Activated CD4-positive, alpha-beta memory T cell treated with anti-CD3 and anti-CD28 coated beads, Interleukin-2, amount 10 ng/mL, durations not matched to agents 7 days and 5 days (primary cell): Measurements from ENCODE around the gene KCNMA1. TPM values are rescaled to one million over a fixed set of nuclear protein-coding genes. Genes with fewer than 3 reads are reported as not detected.

ENCODE experiments used
- CTCF ChIA-PET: fragments of 350-600 bp; sonication (Branson Sonifier 250); formaldehyde crosslinking; loops from one replicate; lab custom pipeline; 2021; ENCODE audit warnings: antibody characterized with exemption, inconsistent platforms; lab: Charles Lee
- POLR2A ChIA-PET: fragments of 350-600 bp; sonication (Branson Sonifier 250); formaldehyde crosslinking; loops from one replicate; lab custom pipeline; 2021; ENCODE audit warnings: antibody characterized with exemption; lab: Charles Lee
- DNase-seq: peaks from one replicate; pipeline ENCODE4 v3.0.0-alpha.2; 2020
- H3K27ac Mint-ChIP-seq: one replicate; pipeline ENCODE4 v1.8.0; 2021; ENCODE audit warnings: mild to moderate bottlenecking, mixed read lengths
- H3K27me3 Mint-ChIP-seq: one replicate; pipeline ENCODE4 v1.8.0; 2021; ENCODE audit warnings: mixed read lengths
- H3K36me3 Mint-ChIP-seq: one replicate; pipeline ENCODE4 v1.8.0; 2021; ENCODE audit warnings: low read depth, mixed read lengths
- H3K4me1 Mint-ChIP-seq: one replicate; pipeline ENCODE4 v1.8.0; 2021; ENCODE audit warnings: mixed read lengths
- H3K4me3 Mint-ChIP-seq: one replicate; pipeline ENCODE4 v1.8.0; 2021; ENCODE audit warnings: mild to moderate bottlenecking, mixed read lengths
- H3K9me3 Mint-ChIP-seq: one replicate; pipeline ENCODE4 v1.8.0; 2021; ENCODE audit warnings: mixed read lengths
- total RNA-seq, 2 experiments: library from RNA; stranded (reverse); gene quantifications; one replicate each; pipeline ENCODE4 v1.2.3, GENCODE V29; 2021

KCNMA1 gene
- total RNA-seq, 2 experiments from 2014 or later: 0.25 to 0.38 TPM

- no peaks in the 10 kb centered on the region for H3K4me1 Mint-ChIP-seq
- no peaks in the 10 kb centered on the region for H3K36me3 Mint-ChIP-seq
These were observed 567.3 kb downstream of the KCNMA1 start for GRCh38 chr10:77070346-77070745.

GRCh38 chr10:77068969-77069368 is 568.6 kb downstream of the KCNMA1 start:
- Mint-ChIP-seq H3K36me3 (no peaks in the 10 kb centered on the region), H3K27me3 (no peaks in the 10 kb centered on the region), H3K4me3 (no peak overlapping the region), H3K4me1 (no peaks in the 10 kb centered on the region), H3K27ac (no peak overlapping the region), H3K9me3 (no peaks in the 10 kb centered on the region)
- POLR2A ChIA-PET: no interaction called here
- CTCF ChIA-PET: no interaction called here
- DNase-seq: no peak

More at GRCh38 chr10:77070346-77070745, 567.3 kb downstream of the KCNMA1 start:
- POLR2A ChIA-PET: no interaction called here
- H3K9me3 Mint-ChIP-seq: no peaks in the 10 kb centered on the region
- DNase-seq: no peak
- H3K4me3 Mint-ChIP-seq: no peak overlapping the region
- no peaks in the 10 kb centered on the region for H3K27me3 Mint-ChIP-seq
- no peak overlapping the region for H3K27ac Mint-ChIP-seq
- CTCF ChIA-PET: no interaction called here

GRCh38 chr10:77068272-77068671 is 569.3 kb downstream of the KCNMA1 start:
- Mint-ChIP-seq H3K9me3 (no peaks in the 10 kb centered on the region), H3K36me3 (no peaks in the 10 kb centered on the region), H3K27ac (no peak overlapping the region), H3K4me1 (no peaks in the 10 kb centered on the region), H3K27me3 (no peaks in the 10 kb centered on the region), H3K4me3 (no peak overlapping the region)
- ChIA-PET CTCF (no interaction called here), POLR2A (no interaction called here)
- DNase-seq: no peak

DNA sequence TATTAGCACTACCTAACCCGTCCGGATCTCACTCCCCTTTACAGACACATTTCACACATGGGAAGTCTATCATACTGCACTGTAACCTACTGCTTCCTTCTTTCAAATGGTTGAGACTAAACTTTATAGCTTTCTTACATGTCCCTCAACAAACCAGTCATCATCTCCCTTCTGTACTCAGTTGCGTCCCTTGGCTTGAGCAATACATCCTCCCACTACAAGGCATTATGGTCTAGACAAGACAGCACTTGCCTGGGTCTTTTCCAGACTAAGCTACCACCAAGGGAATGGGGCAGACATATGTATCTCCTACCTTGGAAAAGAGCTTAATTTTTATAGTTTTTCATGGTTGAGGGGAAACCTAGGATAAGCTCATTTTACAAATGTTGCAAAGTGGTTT is 575.2 kb downstream of the KCNMA1 start:
- Mint-ChIP-seq H3K4me3 (no peak overlapping the region), H3K27me3 (no peaks in the 10 kb centered on the region), H3K27ac (no peak overlapping the region), H3K4me1 (no peaks in the 10 kb centered on the region), H3K36me3 (no peaks in the 10 kb centered on the region), H3K9me3 (no peaks in the 10 kb centered on the region)
- DNase-seq: no peak
- ChIA-PET POLR2A (no interaction called here), CTCF (no interaction called here)

GRCh38 chr10:77060913-77061312 is 576.7 kb downstream of the KCNMA1 start:
- Mint-ChIP-seq H3K4me1 (no peaks in the 10 kb centered on the region), H3K27ac (no peak overlapping the region), H3K4me3 (no peak overlapping the region), H3K9me3 (no peaks in the 10 kb centered on the region), H3K27me3 (no peaks in the 10 kb centered on the region), H3K36me3 (no peaks in the 10 kb centered on the region)
- DNase-seq: no peak
- ChIA-PET CTCF (no interaction called here), POLR2A (no interaction called here)

- DNase-seq: no peak
- POLR2A ChIA-PET: no interaction called here
- CTCF ChIA-PET: no interaction called here
- no peaks in the 10 kb centered on the region for H3K4me1 Mint-ChIP-seq
- no peaks in the 10 kb centered on the region for H3K9me3 Mint-ChIP-seq
- H3K27me3 Mint-ChIP-seq: no peaks in the 10 kb centered on the region
- no peak overlapping the region for H3K4me3 Mint-ChIP-seq
- H3K36me3 Mint-ChIP-seq: no peaks in the 10 kb centered on the region
- H3K27ac Mint-ChIP-seq: no peak overlapping the region
These were observed 581.0 kb downstream of the KCNMA1 start for GRCh38 chr10:77056650-77057049.

DNA sequence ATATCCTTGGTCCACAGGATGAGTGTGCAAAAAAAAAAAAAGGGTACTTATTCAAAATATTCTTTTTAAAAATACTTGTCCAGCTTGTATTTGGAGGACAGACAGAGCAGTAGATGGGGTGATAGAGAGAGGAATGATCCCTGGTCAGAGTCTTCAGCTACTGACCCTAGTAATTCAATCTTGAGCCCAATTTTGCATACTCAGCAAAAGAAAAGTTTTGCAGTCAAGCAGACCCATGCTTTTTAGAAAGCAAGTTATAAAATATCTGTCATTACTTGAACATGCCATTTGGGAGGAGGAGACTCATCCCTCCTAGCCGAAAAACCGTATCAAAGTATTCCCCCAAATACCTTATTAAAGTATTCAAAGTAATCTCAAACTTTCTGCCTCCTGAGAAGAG is 585.0 kb downstream of the KCNMA1 start:
- Mint-ChIP-seq H3K27ac (no peak overlapping the region), H3K36me3 (no peaks in the 10 kb centered on the region), H3K9me3 (no peaks in the 10 kb centered on the region), H3K4me1 (no peaks in the 10 kb centered on the region), H3K27me3 (no peaks in the 10 kb centered on the region), H3K4me3 (no peak overlapping the region)
- DNase-seq: no peak
- ChIA-PET CTCF (no interaction called here), POLR2A (no interaction called here)

- H3K9me3 Mint-ChIP-seq: no peaks in the 10 kb centered on the region
- ChIA-PET POLR2A (no interaction called here), CTCF (no interaction called here)
- H3K27ac Mint-ChIP-seq: no peak overlapping the region
- no peak overlapping the region for H3K4me3 Mint-ChIP-seq
- H3K4me1 Mint-ChIP-seq: no peaks in the 10 kb centered on the region
- no peak for DNase-seq
- no peaks in the 10 kb centered on the region for H3K27me3 Mint-ChIP-seq
- H3K36me3 Mint-ChIP-seq: no peaks in the 10 kb centered on the region
These were observed 585.8 kb downstream of the KCNMA1 start for GRCh38 chr10:77051837-77052236.

DNA sequence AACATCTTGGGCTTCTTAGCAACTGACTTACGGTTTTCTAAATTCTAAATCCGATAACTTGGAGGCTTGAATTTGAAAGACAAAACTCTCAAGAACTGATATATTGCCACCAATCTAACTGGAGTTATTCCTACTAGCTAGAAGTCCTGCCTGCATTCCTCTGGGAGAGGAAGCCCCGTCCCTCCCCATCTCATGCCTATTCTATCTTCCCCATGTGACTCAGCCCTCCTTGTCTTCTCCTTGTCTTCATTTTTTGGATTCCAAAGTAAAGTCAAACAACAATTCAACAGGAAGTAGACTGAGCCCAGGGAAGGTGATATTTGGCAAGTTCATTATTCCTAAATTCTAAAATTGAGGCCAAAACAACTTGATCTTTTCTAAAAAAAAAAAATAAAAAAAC is 587.7 kb downstream of the KCNMA1 start:
- CTCF ChIA-PET: interaction anchor here (0.7 kb wide), 1 partner anchor 15 kb away, joined by 3 read pairs; no protein-coding TSS in a partner anchor
- Mint-ChIP-seq H3K9me3 (no peaks in the 10 kb centered on the region), H3K27me3 (no peaks in the 10 kb centered on the region), H3K4me3 (no peak overlapping the region), H3K4me1 (no peaks in the 10 kb centered on the region), H3K27ac (no peak overlapping the region), H3K36me3 (no peaks in the 10 kb centered on the region)
- POLR2A ChIA-PET: no interaction called here
- no peak for DNase-seq

DNA sequence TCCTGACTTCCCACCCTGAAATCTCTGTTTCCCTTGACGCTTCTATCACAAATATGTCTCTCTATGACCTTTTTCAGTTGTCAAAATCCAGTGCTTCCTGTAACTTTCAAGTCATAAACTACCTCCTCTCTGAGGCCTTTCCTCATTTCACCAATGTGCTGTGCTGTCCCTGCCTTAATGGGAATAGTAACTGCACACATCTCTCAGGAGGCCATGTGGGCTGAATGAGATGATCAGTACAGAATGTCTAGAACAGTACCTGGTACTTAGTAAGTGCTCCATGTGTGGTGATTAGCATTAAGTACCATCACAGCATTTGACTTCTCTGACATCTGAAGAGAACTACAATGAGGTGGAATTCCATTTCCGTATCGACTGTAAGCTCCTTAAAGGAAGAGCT is 588.5 kb downstream of the KCNMA1 start:
- H3K4me3 Mint-ChIP-seq: no peak overlapping the region
- ChIA-PET CTCF (no interaction called here), POLR2A (no interaction called here)

DNA sequence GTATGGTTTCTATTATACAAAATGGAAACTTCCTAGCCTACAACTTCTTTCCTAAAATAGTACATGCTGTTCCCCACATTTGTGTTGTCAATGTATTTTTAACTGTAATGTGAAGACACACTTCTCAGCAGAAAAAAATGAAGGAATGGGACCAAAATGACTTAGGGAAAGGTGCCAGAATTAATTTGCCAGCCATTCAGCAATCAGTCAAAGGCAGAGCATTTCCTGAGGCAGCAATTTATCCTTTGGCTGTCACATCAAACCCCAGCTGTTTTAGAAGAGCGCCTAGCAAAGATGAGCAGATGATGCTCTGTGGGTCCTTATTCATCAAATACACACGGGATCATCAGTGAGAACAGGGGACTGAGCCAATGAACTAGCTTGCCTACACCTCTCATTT is 592.5 kb downstream of the KCNMA1 start:
- ChIA-PET CTCF (no interaction called here), POLR2A (no interaction called here)
- no peaks in the 10 kb centered on the region for H3K9me3 Mint-ChIP-seq
- peaks cover 6% of the 10 kb centered on the region for H3K4me1 Mint-ChIP-seq
- no peaks in the 10 kb centered on the region for H3K36me3 Mint-ChIP-seq
- H3K27ac Mint-ChIP-seq: no peak overlapping the region
- no peak overlapping the region for H3K4me3 Mint-ChIP-seq
- DNase-seq: no peak
- H3K27me3 Mint-ChIP-seq: no peaks in the 10 kb centered on the region

More for the DNA sequence above, 588.5 kb downstream of the KCNMA1 start:
- Mint-ChIP-seq H3K27me3 (no peaks in the 10 kb centered on the region), H3K27ac (no peak overlapping the region), H3K36me3 (no peaks in the 10 kb centered on the region), H3K9me3 (no peaks in the 10 kb centered on the region), H3K4me1 (no peaks in the 10 kb centered on the region)
- DNase-seq: no peak

GRCh38 chr10:77043420-77043763 is 594.2 kb downstream of the KCNMA1 start:
- no peaks in the 10 kb centered on the region for H3K9me3 Mint-ChIP-seq
- H3K36me3 Mint-ChIP-seq: no peaks in the 10 kb centered on the region
- POLR2A ChIA-PET: no interaction called here
- peaks cover 6% of the 10 kb centered on the region for H3K4me1 Mint-ChIP-seq
- no peak for DNase-seq
- H3K27ac Mint-ChIP-seq: no peak overlapping the region
- H3K4me3 Mint-ChIP-seq: no peak overlapping the region
- no peaks in the 10 kb centered on the region for H3K27me3 Mint-ChIP-seq
- CTCF ChIA-PET: no interaction called here

DNA sequence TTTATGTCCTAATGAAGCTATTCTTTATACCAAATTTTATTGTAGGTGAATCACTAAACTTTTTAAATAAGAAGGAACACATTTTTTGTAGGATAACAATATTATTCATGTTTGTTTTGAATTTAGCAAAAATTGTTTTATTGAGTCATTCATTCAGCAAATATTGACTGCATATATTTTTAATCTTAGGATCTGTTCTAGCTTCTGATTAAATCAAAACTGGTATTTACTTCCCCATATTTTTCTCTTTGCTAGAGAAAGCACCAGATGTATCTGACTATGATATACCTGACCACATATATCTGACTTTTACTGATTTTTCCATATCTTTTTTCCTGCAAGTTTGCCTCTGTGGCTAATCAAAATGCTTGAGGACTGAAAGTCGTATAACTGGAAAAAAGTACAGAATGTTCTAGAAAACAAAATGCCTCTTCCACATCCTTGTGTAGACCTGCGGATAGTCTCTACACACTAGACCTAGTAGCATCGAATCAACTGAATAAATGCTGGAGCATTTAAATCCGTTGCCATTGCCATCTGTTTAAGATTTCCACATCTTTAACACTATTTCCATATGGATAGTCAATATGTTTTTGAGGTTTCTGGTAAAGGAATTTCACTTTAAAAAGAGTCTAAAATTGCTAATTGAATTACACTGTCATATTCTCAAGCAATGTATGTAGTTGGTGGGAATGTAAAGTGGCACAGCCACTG is 594.7 kb downstream of the KCNMA1 start:
- Mint-ChIP-seq H3K4me1 (peaks cover 6% of the 10 kb centered on the region), H3K9me3 (no peaks in the 10 kb centered on the region), H3K27ac (no peak overlapping the region), H3K36me3 (no peaks in the 10 kb centered on the region), H3K4me3 (no peak overlapping the region), H3K27me3 (no peaks in the 10 kb centered on the region)
- ChIA-PET POLR2A (no interaction called here), CTCF (no interaction called here)
- DNase-seq: no peak

GRCh38 chr10:77041636-77042258 is 595.9 kb downstream of the KCNMA1 start:
- Mint-ChIP-seq H3K27ac (no peak overlapping the region), H3K27me3 (no peaks in the 10 kb centered on the region), H3K4me3 (no peak overlapping the region), H3K36me3 (no peaks in the 10 kb centered on the region), H3K9me3 (no peaks in the 10 kb centered on the region), H3K4me1 (peaks cover 6% of the 10 kb centered on the region)
- ChIA-PET POLR2A (no interaction called here), CTCF (no interaction called here)
- DNase-seq: peak; percentile 16
